DLD1 (cell line): ENCODE measurements around the gene ACTL7B.
"Not testable (repeated sequence)": the region's sequence is repeated elsewhere in the genome, so short reads cannot be mapped to it uniquely, and the experiment has no call there.

ENCODE experiments used
- in situ Hi-C: cut with HindIII; loops from 2 replicates; pipeline ENCODE4 v1.10.0; 2017; ENCODE audit warnings: low sequenced_read_pairs

The ACTL7B gene

DNA sequence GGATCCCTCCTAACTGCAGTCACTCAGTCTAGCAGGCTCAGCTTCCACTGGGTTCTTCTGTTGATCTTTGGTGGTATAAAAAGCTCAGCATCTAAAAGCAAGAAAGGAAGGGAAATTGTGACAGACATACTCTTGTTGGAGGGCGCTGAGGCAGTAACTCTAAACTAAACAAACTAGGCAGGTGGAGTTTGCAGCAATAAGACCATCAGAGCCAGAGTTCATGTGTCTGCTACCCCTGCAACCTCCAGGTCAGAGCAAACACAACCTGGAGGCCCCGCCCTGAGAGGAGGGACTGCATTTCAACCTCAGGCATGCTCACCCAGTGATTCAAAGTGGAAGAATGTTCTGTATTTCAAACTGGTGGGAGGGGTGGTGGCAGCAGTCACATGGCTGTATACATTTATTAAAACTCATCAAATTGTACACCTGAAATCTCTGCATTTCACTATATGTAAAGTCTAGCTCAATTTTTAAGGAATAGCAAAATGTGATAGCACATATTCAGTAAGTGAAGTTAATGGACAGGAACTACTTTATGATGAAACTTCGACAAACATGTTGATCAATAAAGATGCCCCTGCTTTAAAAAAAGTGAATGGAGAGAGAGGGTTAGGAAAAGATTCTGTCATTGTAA lies 13.4 kb upstream of the ACTL7B start:
- in situ Hi-C loops = no loop called here

DNA sequence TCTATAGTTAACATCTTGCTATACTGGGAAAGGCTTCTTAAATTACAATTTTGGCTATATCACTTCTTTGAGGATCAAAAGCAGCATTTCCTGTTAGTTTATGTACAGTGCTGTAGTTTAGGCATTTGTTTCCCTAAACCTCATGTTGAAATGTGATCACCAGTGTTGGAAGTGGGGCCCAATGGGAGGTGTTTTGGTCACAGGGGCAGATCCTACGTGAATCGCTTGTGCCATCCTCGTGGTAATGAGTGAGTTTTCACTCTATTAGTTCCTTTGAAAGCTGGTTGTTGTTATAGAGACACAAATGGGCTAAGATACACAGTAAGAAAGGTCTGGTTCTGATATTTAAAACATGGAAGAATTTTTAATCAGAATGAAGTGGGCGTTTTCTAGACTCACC lies 12.0 kb upstream of the ACTL7B start:
- in situ Hi-C loops = no loop called here

DNA sequence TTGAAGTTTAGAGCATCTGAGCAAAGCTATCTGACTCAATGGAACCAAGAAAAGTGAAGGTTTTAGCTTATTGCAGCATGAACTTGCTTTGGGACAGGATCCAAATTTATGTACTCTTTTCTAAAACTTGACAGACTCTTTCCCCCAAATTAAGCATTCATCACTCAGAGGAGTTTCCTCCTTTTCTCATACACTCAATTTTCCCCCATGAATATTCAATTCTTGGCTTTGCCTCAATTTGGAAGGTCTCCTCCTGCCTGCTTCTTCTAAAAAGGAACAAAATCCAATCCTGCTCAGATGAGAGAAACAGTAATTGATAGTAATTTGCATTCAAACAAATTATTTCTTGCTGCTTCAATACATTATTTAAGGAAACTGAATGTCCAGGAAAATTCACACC lies 11.3 kb upstream of the ACTL7B start:
- in situ Hi-C loops = no loop called here

DNA sequence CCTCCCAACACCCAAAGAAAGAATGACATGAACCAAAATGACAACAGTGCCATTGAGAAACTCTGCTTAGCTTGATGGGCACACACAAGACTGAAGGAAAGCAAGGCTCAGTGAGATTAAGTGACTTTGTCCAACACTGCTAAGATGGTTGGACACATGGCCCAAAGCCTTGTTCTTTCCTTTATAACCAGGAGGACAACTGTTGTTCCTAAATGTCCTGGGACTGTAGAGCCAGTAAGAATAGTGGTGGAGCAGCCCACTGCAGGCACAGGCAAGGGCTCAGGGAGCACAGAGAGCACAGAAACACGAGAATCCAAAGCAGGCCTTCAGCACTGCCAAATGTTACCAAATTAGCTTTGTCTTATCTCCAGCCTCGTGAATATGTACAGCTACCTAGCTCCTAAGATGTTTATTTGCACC lies 10.2 kb upstream of the ACTL7B start:
- in situ Hi-C loops = no loop called here

DNA sequence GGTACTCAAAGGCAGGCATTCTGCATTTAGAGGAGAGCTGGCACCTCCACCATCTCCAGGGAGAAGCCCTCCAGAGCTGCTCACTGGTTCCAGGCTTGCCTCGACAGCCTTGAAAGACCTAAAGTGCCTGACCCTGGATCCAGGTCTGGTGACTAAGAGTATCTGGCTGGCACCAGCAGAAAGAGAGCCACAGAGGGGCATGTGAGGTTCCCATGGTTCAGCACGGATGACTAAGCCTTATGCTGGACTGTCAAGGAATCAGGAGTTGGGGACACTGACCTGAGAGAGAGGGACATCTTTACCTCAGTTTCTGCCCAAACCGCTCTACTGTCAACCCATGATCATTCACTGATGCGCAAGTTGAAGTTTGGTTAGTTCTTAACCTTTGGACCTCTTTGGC lies 9.3 kb upstream of the ACTL7B start:
- in situ Hi-C loops = no loop called here

DNA sequence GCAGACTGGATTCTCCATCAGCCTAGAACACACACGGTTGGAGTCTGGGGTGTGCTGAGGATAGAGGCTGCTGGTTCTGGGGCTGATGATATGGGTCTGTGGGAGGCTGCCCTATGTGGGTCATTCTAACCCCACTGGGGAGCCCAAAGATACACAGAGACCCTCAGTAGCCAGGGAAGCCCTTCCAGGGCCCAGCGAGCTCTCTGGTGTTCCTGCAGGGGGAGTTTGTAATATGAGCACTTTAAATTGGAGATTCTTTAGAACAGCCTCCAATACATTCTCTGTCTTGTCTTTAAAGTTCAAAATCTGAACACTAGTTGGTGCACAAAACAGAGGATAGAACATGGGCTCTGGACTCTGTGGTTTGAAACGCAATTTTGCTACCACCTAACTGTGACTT lies 8.7 kb upstream of the ACTL7B start:
- in situ Hi-C loops = no loop called here

DNA sequence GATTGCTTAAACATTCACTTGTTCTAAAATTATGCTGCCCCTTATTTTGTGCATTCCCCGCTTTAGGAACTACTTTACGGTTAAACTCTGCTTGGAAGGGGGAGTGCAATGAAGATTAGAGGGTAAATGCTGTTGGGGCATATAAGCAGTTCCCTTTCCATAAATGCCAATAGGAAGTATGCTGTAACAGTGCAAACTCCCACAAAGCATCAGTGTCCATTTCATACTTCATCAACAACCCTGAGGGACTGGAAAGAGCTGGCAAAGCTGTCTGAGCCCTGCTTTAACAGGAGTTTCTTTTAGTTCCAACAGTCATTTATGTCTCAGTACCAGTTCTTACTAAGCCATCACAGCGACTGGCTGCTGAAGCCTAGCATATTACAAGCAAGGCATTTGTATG lies 8.1 kb upstream of the ACTL7B start:
- in situ Hi-C loops = no loop called here

DNA sequence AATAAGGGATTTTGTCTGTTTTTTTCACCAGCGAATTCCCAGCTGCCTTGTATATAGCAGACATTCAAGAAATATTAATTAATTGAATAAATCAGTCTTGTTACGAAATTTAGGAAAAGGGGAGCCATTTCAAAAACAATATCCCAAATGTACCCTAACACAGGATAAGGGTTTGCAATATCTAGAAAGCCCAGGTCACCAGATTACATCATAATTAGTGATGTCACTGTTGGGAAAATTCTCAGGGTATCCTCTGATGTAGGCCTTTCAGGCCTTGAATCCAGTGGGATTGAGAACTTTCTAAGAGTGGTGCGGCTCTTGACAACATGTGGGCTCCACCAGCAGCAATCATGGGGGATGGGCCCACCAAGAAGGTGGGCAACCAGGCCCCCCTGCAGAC lies 6.2 kb upstream of the ACTL7B start, which contains the start of gene ACTL7A:
Gene ACTL7A, plus strand, starts transcription at position 270 of the 400 bp plus-strand sequence. Its CDS starts 57 bp downstream, at position 327.
- in situ Hi-C loops = no loop called here

DNA sequence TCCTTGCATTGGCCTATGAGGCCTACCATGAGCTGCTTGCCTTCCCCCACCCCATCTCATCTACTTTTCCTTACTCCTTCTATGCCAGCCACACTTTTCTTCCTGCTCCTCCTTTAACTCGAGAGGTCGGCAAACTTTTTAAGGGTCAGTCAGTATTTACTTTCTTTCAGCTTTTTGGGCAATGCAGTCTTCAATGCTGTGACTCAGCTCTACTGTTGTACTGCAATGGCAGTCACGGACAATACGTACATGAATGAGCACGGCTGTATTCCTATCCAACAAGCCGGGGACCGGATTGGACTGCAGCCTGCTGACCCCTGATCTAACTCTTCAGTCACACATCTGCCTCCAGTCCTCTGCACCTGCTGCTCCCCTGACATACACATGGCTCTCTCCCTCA lies 5.7 kb upstream of the ACTL7B start:
- in situ Hi-C loops = no loop called here

DNA sequence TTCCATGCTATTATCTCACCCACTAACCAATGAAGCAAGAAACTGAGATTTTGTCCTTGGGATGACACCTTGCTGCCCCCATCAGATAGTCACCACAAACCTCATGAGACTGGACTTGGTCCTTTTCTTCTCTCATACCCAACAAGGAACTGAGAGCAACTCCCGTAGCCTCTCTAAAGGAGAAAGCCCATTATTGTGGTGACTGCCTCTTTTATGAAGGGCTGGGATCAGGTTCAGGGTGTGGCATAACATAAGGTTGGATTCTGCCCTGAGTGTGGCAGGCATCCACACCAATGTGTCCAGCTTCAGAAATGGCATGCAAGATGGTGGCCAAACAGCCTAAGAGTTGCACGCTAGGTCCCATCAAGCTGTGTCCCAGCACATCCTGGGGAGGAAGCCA lies 5.0 kb upstream of the ACTL7B start:
- in situ Hi-C loops = no loop called here

DNA sequence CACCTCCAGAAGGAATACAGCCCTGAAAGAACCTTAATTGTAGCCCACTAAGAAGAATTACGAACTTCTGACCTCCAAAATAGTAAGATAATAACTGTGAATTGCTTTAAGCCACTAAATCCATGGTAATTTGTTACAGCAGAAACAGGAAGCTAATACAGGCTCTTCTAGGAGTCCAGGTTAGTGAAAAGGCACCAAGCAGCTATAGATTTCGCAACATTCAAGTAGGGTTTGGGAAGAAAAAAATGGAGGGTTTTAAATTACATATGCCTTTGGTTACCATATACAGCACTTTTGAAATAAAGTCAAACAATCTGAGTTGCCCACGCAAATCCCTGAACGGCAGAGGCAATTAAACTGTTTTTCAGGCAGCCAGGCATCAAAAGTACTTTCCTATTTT lies 4.6 kb upstream of the ACTL7B start:
- in situ Hi-C loops = no loop called here

DNA sequence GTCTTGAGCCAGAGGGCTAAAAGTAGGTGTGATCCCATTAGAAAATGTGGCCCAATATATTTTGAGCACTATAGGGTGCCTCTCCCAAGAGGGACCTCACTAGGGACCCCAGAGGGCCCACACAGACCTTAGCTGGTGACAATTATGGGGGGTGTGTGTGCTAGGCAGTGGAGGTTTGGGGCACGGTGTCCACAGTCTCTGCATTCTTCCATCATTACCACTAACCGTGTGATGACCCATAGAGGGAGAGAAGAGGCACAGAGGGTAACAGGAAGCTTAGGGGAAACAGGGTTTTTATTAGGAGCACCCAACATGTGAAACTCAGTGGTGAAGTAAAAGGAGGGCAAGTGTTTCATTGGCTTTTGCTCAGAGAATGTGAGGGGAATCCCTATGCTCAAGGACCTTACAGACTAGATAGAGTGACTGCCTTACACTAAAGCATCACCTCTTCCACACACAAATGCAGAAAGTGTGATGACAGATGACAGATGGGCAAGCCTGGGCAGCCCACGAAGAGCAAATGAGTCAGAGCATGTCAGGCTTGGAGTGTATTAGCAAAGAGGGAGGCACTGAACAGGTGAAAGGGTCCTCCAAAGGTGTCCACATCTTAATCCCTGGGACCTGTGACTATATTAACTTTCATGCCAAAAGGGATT lies 3.8 kb upstream of the ACTL7B start:
- in situ Hi-C loops = no loop called here

DNA sequence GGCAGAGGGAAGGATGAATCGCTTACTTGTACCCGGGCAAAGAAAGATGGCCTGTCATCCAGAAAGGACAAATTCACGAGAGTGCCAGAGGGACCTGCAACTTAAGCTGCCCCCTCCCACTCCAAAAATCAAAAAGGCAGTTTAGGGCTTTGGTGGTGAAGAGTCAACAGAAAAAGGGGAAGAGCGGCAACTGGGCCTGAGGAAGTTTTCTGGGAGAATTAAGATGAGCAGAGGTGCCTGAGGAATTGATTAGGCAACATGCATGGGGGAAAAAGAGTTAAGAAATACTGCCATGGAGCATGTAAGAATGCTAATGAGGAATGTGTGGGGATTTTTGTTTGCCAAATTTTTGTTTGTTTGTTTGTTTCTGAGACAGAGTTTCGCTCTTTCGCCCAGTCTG lies 1.8 kb upstream of the ACTL7B start:
- in situ Hi-C loops = no loop called here

DNA sequence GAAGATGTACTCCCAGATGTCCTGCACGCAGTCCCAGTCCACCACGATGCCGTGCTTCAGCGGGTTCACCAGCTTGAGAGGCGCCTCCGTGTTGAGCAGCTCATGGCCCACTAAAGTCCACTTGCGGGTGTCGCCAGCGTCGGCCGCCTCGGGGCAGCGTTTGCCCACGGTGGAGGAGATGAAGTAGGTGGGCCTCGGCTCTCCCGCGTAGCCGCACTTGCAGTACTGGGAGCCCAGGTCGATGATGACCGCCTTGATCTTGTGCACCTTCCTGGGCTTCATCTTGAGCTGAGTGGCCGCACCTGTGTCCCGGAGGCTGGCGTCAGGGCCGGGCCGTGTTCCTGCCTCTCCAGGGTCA lies 278 bp downstream of the ACTL7B start:
- in situ Hi-C loops = no loop called here

DNA sequence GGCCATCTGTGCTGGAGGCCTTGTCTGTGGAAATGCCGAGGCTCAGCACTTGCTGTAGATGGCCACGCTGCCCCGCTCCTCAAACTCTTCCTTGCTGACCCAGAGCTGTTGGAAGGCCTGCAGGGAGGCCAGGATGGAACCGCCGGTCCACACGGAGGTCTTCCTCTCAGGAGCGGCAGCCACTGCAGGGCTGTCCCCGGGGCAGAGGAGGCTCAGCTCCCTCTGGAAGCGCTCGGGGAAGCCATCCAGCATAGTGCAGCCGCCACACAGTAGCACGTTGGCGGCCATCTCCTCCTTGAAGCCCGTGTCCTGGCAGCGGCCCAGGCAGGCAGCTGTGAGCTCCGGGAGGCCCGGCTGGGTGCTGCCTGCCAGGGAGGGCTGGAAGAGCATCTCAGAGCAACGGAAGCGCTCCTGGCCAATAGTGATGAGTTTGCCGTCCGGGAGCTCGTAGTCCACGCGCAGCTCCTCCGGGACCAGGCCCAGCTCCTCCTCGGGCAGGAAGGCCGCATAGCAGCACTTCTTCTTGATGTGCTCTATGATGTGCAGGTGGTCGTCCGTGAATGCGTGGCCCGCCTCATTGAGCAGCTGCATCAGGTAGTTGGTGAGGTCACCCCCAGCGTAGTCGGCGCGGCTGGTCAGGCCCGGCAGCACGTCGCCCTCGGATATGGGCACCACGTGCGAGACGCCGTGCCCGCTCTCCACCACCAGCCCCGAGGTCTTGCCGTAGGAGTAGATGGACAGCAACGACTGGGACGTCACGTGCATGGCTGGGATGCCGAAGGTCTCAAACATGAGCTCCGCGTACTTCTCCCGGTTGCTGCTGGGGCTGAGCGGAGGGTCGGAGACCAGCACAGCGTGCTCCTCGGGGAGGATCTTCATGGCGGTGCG lies 901 bp downstream of the ACTL7B start:
- in situ Hi-C loops = no loop called here

DNA sequence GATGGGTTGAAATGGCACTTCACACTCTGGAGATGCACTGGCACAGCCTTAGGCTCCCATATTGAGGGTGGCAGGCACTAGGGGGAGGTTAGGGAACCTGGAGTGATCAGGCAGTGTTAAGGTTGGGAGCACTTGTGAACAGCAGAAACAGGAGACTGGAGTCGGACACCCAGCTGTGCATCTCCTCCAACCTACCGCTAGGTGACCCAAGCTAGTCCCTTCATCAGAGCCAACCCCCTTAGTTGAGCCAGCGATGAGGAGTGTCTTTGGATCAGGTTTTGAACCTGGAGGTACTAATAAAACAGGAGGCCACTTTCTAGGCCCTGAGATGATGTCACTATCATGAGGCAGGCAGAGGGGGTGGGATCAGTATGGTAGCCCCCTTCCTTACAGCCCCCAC lies 1.7 kb downstream of the ACTL7B start:
- in situ Hi-C loops = no loop called here

DNA sequence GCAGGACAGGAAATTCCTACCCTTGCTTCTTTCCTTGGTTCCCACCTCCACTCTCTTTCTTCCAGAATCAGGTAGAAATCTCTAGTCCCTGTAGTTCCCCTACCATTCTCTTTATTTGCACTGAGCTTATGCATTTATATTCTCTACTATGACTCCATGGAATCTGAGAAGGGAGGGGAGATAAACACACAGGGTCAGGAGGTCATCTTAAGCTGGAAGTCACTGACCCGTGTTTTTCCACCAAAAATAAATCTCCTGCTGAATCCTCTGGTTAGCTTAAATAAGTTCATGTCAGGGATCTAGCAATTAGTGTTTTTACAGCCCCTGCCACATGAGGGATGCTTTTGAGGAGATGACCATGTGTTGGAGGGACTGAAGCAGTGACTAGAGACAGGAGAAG lies 3.7 kb downstream of the ACTL7B start:
- in situ Hi-C loops = no loop called here

DNA sequence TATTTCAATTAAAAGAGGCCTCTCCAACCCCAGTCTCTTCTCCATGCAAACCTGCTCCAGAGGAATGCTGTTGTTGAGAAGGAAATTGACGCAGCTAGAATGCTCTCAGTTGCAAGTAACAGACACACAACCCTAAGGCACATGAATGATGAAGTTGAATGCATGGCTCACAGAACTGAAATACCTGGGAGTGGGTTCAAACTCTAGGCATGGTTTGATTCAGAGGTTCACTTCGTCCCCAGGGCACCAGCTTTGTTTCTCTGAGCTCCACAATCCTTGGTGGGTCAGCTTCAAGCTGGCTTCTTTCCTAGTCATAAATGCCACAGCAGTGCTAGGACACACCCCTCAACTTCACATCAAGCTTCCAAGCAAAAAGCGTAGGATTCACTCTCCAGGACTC lies 4.6 kb downstream of the ACTL7B start:
- in situ Hi-C loops = no loop called here

DNA sequence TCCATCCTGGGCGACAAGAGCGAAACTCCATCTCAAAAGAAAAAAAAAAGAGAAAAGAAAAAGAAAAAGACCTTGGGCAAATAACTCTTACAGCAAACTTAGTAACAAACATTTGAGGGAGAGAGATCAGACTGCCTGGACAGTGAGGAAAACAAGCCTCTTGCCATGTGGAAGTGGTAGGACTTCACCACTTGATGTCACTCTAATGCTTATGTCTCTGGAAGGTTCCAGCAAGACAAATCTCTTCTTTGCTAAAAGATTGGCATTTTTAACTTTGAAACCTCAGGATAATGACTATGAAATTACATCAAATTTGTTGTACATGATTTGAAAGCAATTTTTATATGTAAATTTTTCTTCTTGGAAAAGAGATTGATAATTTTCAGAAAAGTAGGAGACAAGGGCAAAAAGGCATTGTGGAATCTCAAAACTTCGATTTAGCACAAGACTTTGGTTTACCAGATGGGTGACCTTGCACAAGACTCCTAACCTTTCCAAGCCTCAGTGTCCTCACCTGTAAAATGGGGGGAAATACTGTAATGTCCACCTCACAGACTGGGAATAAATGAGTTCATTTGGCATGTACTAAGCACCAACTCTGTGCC lies 5.4 kb downstream of the ACTL7B start:
- in situ Hi-C loops = no loop called here

DNA sequence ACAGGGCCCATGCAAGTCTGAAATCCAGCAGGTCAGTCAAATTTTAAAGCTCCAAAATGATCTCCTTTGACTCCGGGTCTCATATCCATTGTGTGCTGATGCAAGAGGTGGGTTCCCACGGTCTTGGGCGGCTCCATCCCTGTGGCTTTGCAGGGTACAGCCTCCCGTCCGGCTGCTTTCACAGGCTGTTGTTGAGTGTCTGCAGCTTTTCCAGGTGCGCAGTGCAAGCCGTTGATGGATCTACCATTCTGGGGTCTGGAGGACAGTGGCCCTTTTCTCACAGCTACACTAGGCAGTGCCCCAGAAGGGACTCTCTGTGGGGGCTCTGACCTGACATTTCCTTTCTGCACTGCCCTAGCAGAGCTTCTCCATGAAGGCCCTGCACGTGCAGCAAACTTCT lies 7.5 kb downstream of the ACTL7B start:
- in situ Hi-C loops = not testable (repeated sequence)

DNA sequence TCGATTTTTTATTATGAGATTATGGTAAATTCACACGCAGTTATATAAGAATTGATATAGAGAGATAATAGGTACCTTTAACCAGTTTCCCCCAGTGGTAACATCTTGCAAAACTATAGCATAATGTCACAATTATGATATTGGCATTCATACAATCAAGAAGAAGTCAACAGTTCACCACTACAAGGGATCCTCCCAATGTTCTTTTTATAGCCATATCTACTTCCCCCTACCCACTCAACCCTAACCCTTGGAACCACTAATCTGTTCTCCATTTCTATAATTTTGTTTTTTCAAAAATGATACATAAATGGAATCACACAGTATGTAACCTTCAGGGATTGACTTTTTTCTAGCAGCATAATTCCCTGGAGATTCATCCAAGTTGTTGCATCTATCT lies 9.8 kb downstream of the ACTL7B start:
- in situ Hi-C loops = no loop called here

DNA sequence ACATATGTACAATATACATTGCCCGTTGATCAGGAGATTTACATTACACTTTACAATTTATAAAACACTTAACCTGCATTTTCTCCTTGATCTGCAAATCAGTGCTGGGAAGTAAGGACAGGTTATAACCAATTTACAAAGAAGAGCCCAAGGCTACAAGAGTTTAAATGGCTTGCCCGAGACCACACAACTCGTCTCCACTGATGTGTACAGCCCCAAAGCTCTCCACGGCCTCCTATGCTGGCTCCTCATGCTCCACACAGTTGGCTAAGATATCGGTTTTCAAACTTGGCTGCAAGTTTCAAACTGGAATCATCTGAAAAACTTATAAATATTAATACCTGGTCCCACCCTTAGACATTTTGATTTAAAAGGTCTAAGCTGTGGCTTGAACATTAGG lies 10.3 kb downstream of the ACTL7B start:
- in situ Hi-C loops = no loop called here
